SK-N-SH treated with all-trans-retinoic acid at 6 μM for 48 hours (cell line): ENCODE measurements around the gene ANKS1A.

Experiments
- ATAC-seq: fragments of 200-7000 bp; cut with Tn5 transposase; 3 replicates; pipeline ENCODE4 v1.9.1; 2020; ENCODE audit warnings: mild to moderate bottlenecking, moderate library complexity
- ARNTL ChIP-seq: fragments of 450-650 bp; formaldehyde crosslinking; IDR thresholded peaks from 2 replicates; pipeline ENCODE4 v1.5.0; 2020; ENCODE audit warnings: low read depth, mild to moderate bottlenecking, moderate library complexity, borderline replicate concordance
- BACH2 ChIP-seq: fragments of 250-450 bp; sonication (Bioruptor Pico); IDR thresholded peaks from 2 replicates; pipeline ENCODE4 v1.9.0; 2021; ENCODE audit warnings: mild to moderate bottlenecking, borderline replicate concordance
- CSDC2 ChIP-seq: fragments of 250-450 bp; sonication (Bioruptor Pico); IDR thresholded peaks from 2 replicates; pipeline ENCODE4 v1.5.0; 2020; ENCODE audit warnings: mild to moderate bottlenecking, moderate library complexity
- ESRRG ChIP-seq: fragments of 250-450 bp; sonication (Bioruptor Pico); IDR thresholded peaks from 2 replicates; pipeline ENCODE4 v1.6.1; 2021; ENCODE audit warnings: mild to moderate bottlenecking
- ISL1 ChIP-seq: fragments of 250-450 bp; sonication (Bioruptor Pico); IDR thresholded peaks from 2 replicates; pipeline ENCODE4 v2.1.2; 2022; ENCODE audit warnings: mild to moderate bottlenecking, moderate library complexity
- OSR1 ChIP-seq: fragments of 250-450 bp; sonication (Bioruptor Pico); IDR thresholded peaks from 2 replicates; pipeline ENCODE4 v1.8.0; 2022; ENCODE audit warnings: moderate library complexity, mild to moderate bottlenecking, inconsistent platforms
- PPARA ChIP-seq: fragments of 250-450 bp; sonication (Bioruptor Pico); IDR thresholded peaks from 2 replicates; pipeline ENCODE4 v1.5.0; 2020; ENCODE audit warnings: mild to moderate bottlenecking, borderline replicate concordance
- RARB ChIP-seq: fragments of 250-450 bp; sonication (Bioruptor Pico); IDR thresholded peaks from 2 replicates; pipeline ENCODE4 v1.8.0; 2021; ENCODE audit warnings: mild to moderate bottlenecking, moderate library complexity
- SNAI2 ChIP-seq: fragments of 250-450 bp; sonication (Bioruptor Pico); IDR thresholded peaks from 2 replicates; pipeline ENCODE4 v1.5.0; 2020; ENCODE audit warnings: mild to moderate bottlenecking, moderate library complexity
- TCF4 ChIP-seq: fragments of 250-450 bp; sonication (Bioruptor Pico); IDR thresholded peaks from 2 replicates; pipeline ENCODE4 v1.8.0; 2021; ENCODE audit warnings: mild to moderate bottlenecking, moderate library complexity, borderline replicate concordance
- ZC3H10 ChIP-seq: fragments of 250-450 bp; sonication (Bioruptor Pico); IDR thresholded peaks from 2 replicates; pipeline ENCODE4 v1.5.1; 2021; ENCODE audit warnings: mild to moderate bottlenecking, moderate library complexity
- ZFP3 ChIP-seq: fragments of 250-450 bp; sonication (Bioruptor Pico); IDR thresholded peaks from 2 replicates; pipeline ENCODE4 v1.5.0; 2020; ENCODE audit warnings: mild to moderate bottlenecking, moderate library complexity
- ZFP30 ChIP-seq: fragments of 450-650 bp; formaldehyde crosslinking; IDR thresholded peaks from 2 replicates; pipeline ENCODE4 v1.5.0; 2022; ENCODE audit warnings: mild to moderate bottlenecking, moderate library complexity
- ZNF565 ChIP-seq: fragments of 450-650 bp; formaldehyde crosslinking; conservative IDR thresholded peaks from 2 replicates; pipeline ENCODE4 v1.5.0; 2020; ENCODE audit warnings: low read depth, mild to moderate bottlenecking, moderate library complexity
- ZNF70 ChIP-seq: fragments of 450-650 bp; formaldehyde crosslinking; IDR thresholded peaks from 2 replicates; pipeline ENCODE4 v1.5.0; 2020; ENCODE audit warnings: mild to moderate bottlenecking, moderate library complexity
- ZNF8 ChIP-seq: fragments of 450-650 bp; formaldehyde crosslinking; IDR thresholded peaks from 2 replicates; pipeline ENCODE4 v1.5.0; 2020; ENCODE audit warnings: mild to moderate bottlenecking, moderate library complexity
- TF ChIP-seq, protein P1 (sequence below): fragments of 250-450 bp; sonication (Bioruptor Pico); IDR thresholded peaks from 2 replicates; pipeline ENCODE4 v1.8.0; 2020; ENCODE audit warnings: mild to moderate bottlenecking, moderate library complexity, borderline replicate concordance
- TF ChIP-seq, protein P2 (sequence below): fragments of 250-450 bp; sonication (Bioruptor Pico); IDR thresholded peaks from 2 replicates; pipeline ENCODE4 v1.5.1; 2021; ENCODE audit warnings: mild to moderate bottlenecking, moderate library complexity
- TF ChIP-seq, protein P3 (sequence below): fragments of 250-450 bp; sonication (Bioruptor Pico); IDR thresholded peaks from 2 replicates; pipeline ENCODE4 v1.5.0; 2020; ENCODE audit warnings: mild to moderate bottlenecking, moderate library complexity
- TF ChIP-seq, protein P4 (sequence below): fragments of 250-450 bp; sonication (Bioruptor Pico); IDR thresholded peaks from 2 replicates; pipeline ENCODE4 v1.5.1; 2020; ENCODE audit warnings: low read depth, mild to moderate bottlenecking, moderate library complexity
- TF ChIP-seq, protein P5 (sequence below): fragments of 250-450 bp; sonication (Bioruptor Pico); IDR thresholded peaks from 2 replicates; pipeline ENCODE4 v1.8.0; 2021; ENCODE audit warnings: low read depth, mild to moderate bottlenecking, moderate library complexity, borderline replicate concordance

Gene ANKS1A

DNA sequence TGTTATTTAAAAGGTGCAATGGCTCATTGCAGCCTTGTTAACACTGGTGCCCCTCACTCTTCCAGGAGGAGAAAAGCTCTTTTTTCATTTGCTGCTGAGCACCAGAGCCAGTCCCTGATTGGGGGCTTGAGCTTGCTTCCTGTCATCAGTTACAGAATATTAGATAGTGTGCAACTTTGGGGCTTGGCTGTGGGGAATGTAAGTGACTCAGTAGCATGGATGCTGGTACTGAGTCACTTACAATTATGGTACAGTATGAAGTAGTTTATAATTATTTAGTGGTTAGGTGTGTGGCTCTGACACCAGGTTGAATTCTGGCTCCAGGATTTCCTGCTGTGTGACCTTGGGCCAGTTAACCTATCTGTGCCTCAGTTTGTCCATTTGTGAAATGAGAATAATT is 37.6 kb downstream of the ANKS1A start (continued):
- TF ChIP-seq, protein P1, sequence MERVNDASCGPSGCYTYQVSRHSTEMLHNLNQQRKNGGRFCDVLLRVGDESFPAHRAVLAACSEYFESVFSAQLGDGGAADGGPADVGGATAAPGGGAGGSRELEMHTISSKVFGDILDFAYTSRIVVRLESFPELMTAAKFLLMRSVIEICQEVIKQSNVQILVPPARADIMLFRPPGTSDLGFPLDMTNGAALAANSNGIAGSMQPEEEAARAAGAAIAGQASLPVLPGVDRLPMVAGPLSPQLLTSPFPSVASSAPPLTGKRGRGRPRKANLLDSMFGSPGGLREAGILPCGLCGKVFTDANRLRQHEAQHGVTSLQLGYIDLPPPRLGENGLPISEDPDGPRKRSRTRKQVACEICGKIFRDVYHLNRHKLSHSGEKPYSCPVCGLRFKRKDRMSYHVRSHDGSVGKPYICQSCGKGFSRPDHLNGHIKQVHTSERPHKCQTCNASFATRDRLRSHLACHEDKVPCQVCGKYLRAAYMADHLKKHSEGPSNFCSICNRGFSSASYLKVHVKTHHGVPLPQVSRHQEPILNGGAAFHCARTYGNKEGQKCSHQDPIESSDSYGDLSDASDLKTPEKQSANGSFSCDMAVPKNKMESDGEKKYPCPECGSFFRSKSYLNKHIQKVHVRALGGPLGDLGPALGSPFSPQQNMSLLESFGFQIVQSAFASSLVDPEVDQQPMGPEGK (CRISPR knock-in tag) = no peak
- TF ChIP-seq ZNF8 = no peak

DNA sequence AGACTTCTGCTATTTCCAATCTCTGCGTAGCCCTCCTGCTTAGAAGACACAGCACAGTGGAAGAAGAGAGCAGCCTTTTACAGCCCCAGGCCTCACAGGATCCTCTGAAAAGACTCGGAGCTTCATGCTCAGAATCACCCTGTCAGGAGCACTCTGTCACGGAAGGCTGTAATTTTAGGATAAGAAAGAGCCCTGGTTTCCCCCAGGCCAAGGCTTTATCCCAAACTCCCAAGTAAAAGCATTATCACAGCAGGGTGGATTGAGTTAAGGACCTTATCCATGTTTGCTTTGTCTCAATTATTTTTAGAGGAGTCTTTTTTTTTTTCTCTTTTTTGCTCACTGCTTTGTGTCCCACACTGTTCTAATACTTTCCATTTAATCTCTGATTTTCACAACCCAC is 39.2 kb downstream of the ANKS1A start:
- TF ChIP-seq, protein P2, sequence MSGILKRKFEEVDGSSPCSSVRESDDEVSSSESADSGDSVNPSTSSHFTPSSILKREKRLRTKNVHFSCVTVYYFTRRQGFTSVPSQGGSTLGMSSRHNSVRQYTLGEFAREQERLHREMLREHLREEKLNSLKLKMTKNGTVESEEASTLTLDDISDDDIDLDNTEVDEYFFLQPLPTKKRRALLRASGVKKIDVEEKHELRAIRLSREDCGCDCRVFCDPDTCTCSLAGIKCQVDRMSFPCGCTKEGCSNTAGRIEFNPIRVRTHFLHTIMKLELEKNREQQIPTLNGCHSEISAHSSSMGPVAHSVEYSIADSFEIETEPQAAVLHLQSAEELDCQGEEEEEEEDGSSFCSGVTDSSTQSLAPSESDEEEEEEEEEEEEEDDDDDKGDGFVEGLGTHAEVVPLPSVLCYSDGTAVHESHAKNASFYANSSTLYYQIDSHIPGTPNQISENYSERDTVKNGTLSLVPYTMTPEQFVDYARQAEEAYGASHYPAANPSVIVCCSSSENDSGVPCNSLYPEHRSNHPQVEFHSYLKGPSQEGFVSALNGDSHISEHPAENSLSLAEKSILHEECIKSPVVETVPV (CRISPR knock-in tag) = no peak
- TF ChIP-seq, protein P3, sequence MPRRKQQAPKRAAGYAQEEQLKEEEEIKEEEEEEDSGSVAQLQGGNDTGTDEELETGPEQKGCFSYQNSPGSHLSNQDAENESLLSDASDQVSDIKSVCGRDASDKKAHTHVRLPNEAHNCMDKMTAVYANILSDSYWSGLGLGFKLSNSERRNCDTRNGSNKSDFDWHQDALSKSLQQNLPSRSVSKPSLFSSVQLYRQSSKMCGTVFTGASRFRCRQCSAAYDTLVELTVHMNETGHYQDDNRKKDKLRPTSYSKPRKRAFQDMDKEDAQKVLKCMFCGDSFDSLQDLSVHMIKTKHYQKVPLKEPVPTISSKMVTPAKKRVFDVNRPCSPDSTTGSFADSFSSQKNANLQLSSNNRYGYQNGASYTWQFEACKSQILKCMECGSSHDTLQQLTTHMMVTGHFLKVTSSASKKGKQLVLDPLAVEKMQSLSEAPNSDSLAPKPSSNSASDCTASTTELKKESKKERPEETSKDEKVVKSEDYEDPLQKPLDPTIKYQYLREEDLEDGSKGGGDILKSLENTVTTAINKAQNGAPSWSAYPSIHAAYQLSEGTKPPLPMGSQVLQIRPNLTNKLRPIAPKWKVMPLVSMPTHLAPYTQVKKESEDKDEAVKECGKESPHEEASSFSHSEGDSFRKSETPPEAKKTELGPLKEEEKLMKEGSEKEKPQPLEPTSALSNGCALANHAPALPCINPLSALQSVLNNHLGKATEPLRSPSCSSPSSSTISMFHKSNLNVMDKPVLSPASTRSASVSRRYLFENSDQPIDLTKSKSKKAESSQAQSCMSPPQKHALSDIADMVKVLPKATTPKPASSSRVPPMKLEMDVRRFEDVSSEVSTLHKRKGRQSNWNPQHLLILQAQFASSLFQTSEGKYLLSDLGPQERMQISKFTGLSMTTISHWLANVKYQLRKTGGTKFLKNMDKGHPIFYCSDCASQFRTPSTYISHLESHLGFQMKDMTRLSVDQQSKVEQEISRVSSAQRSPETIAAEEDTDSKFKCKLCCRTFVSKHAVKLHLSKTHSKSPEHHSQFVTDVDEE (CRISPR knock-in tag) = no peak
- TF ChIP-seq SNAI2 (CRISPR knock-in tag) (no peak), TCF4 (no peak), ZNF70 (CRISPR knock-in tag) (no peak), ISL1 (CRISPR knock-in tag) (no peak), ZNF8 (no peak), ESRRG (no peak), ARNTL (no peak)
- TF ChIP-seq, protein P4, sequence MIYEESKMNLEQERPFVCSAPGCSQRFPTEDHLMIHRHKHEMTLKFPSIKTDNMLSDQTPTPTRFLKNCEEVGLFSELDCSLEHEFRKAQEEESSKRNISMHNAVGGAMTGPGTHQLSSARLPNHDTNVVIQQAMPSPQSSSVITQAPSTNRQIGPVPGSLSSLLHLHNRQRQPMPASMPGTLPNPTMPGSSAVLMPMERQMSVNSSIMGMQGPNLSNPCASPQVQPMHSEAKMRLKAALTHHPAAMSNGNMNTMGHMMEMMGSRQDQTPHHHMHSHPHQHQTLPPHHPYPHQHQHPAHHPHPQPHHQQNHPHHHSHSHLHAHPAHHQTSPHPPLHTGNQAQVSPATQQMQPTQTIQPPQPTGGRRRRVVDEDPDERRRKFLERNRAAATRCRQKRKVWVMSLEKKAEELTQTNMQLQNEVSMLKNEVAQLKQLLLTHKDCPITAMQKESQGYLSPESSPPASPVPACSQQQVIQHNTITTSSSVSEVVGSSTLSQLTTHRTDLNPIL (CRISPR knock-in tag) = no peak
- no peak for ATAC-seq

DNA sequence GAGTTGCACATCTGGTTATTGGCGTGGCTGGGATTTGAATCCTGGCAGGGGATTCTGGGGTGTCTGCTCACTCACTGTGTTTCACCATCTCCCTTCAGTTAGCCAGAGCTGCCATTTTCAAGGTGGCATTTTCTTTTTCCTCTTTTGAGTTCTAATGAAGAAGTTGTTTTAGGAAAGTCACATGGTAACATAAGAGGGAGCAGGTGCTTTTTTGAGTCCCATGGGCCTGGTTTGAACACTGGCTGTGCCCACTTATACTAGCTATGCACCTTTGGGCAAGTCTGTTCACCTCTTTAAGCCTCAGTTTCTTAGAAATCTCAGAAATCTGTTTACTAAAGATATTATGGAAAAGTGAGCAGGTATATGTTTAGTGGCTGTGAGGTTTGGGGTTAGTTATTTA is 39.6 kb downstream of the ANKS1A start:
- no peak for TF ChIP-seq ZNF70 (CRISPR knock-in tag)
- TF ChIP-seq PPARA (CRISPR knock-in tag) = no peak
- no peak for TF ChIP-seq ESRRG
- no peak for TF ChIP-seq BACH2 (CRISPR knock-in tag)
- TF ChIP-seq ZFP3 (CRISPR knock-in tag) = no peak
- TF ChIP-seq ZFP30 = no peak
- TF ChIP-seq ISL1 (CRISPR knock-in tag) = no peak
- TF ChIP-seq, protein P5, sequence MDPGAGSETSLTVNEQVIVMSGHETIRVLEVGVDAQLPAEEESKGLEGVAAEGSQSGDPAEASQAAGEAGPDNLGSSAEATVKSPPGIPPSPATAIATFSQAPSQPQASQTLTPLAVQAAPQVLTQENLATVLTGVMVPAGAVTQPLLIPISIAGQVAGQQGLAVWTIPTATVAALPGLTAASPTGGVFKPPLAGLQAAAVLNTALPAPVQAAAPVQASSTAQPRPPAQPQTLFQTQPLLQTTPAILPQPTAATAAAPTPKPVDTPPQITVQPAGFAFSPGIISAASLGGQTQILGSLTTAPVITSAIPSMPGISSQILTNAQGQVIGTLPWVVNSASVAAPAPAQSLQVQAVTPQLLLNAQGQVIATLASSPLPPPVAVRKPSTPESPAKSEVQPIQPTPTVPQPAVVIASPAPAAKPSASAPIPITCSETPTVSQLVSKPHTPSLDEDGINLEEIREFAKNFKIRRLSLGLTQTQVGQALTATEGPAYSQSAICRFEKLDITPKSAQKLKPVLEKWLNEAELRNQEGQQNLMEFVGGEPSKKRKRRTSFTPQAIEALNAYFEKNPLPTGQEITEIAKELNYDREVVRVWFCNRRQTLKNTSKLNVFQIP (CRISPR knock-in tag) = no peak
- TF ChIP-seq ZNF565 (CRISPR knock-in tag) = no peak
- no peak for TF ChIP-seq CSDC2 (CRISPR knock-in tag)
- no peak for TF ChIP-seq ARNTL
- TF ChIP-seq OSR1 = no peak
- TF ChIP-seq, protein P1 (CRISPR knock-in tag) = no peak
- TF ChIP-seq, protein P3 (CRISPR knock-in tag) = no peak
- TF ChIP-seq, protein P2 (CRISPR knock-in tag) = no peak
- TF ChIP-seq ZC3H10 = no peak
- no peak for TF ChIP-seq RARB (CRISPR knock-in tag)
- no peak for TF ChIP-seq SNAI2 (CRISPR knock-in tag)
- no peak for ATAC-seq
